Ectodermal cell (in vitro differentiated cells): ENCODE results near the gene USP49.
"Not testable (repeated sequence)": the region's sequence is repeated elsewhere in the genome, so short reads cannot be mapped to it uniquely, and the experiment has no call there.

ENCODE experiments used
- H3K27ac ChIP-seq: 2 replicates; pipeline ENCODE4 v1.7.0; 2013; ENCODE audit warnings: mild to moderate bottlenecking, low read depth, low read length; ENCODE audit not compliant: insufficient read depth, poor library complexity, severe bottlenecking
- H3K27me3 ChIP-seq: 2 replicates; pipeline ENCODE4 v1.7.0; 2013; ENCODE audit warnings: mild to moderate bottlenecking, low read length; ENCODE audit not compliant: insufficient read depth, control insufficient read depth, poor library complexity, severe bottlenecking
- H3K36me3 ChIP-seq: one replicate; pipeline ENCODE4 v1.7.0; 2013; ENCODE audit warnings: low read length; ENCODE audit not compliant: control insufficient read depth, insufficient read depth
- H3K4me1 ChIP-seq: one replicate; pipeline ENCODE4 v1.7.0; 2013; ENCODE audit warnings: low read length; ENCODE audit not compliant: control insufficient read depth, insufficient read depth
- H3K4me3 ChIP-seq: 2 replicates; pipeline ENCODE4 v1.7.0; 2013; ENCODE audit warnings: low read depth, low read length, control low read depth; ENCODE audit not compliant: insufficient read depth
- H3K9me3 ChIP-seq: 2 replicates; pipeline ENCODE4 v1.7.0; 2013; ENCODE audit warnings: mild to moderate bottlenecking, low read length, moderate library complexity; ENCODE audit not compliant: control insufficient read depth
- WGBS, 2 experiments: methylation state at CpG; one replicate each; pipeline ENCODE4 v1.1.7; 2013; ENCODE audit warnings: missing lambda C conversion rate in 2 of 2; 5-methylcytosine and 5-hydroxymethylcytosine counted together

USP49 gene

GRCh38 chr6:41815587-41815986 lies 79.6 kb downstream of the USP49 start:
- no peaks in the 10 kb centered on the region for H3K27me3 ChIP-seq
- no peaks in the 10 kb centered on the region for H3K9me3 ChIP-seq
- no peaks in the 10 kb centered on the region for H3K4me1 ChIP-seq
- no peak overlapping the region for H3K4me3 ChIP-seq
- H3K36me3 ChIP-seq: no peaks in the 10 kb centered on the region
- H3K27ac ChIP-seq: peak overlapping the region; percentile 8
- WGBS, 2 experiments: 57 to 77% methylated on average over 1 of the region's 1 CpG

GRCh38 chr6:41814629-41815028 lies 80.5 kb downstream of the USP49 start:
- no peaks in the 10 kb centered on the region for H3K4me1 ChIP-seq
- 94% methylated on average over 4 of the region's 4 CpGs for WGBS, 2 experiments
- no peak overlapping the region for H3K27ac ChIP-seq
- no peaks in the 10 kb centered on the region for H3K27me3 ChIP-seq
- no peaks in the 10 kb centered on the region for H3K36me3 ChIP-seq
- no peaks in the 10 kb centered on the region for H3K9me3 ChIP-seq
- no peak overlapping the region for H3K4me3 ChIP-seq

DNA sequence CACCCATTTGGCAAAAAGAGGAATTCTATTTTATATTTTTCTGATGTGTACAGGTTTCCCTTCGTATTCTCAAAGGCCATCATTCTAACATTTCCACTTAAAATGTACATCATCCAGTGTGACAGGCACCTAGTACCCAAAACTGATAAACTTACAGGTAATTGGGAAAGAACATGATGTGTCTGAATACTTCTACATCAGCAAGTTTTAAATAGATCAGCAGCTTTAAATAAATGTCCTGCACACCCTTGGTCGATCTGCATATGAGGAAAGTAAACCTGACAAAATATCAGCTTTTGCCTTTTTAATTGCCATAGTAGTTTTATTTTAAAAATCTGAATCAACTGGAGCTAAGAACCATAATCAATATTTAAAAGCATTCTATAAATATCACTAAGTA lies 81.2 kb downstream of the USP49 start:
- no peaks in the 10 kb centered on the region for H3K9me3 ChIP-seq
- no peak overlapping the region for H3K4me3 ChIP-seq
- no peaks in the 10 kb centered on the region for H3K36me3 ChIP-seq
- H3K27me3 ChIP-seq: no peaks in the 10 kb centered on the region
- WGBS, 2 experiments: 60 to 100% methylated on average over 1 to 2 of the region's 2 CpGs
- H3K27ac ChIP-seq: no peak overlapping the region
- H3K4me1 ChIP-seq: no peaks in the 10 kb centered on the region

GRCh38 chr6:41813469-41813868 lies 81.7 kb downstream of the USP49 start:
- H3K4me1 ChIP-seq: no peaks in the 10 kb centered on the region
- 94 to 96% methylated on average over 2 of the region's 2 CpGs for WGBS, 2 experiments
- H3K27me3 ChIP-seq: no peaks in the 10 kb centered on the region
- H3K4me3 ChIP-seq: no peak overlapping the region
- H3K27ac ChIP-seq: no peak overlapping the region
- H3K9me3 ChIP-seq: no peaks in the 10 kb centered on the region
- no peaks in the 10 kb centered on the region for H3K36me3 ChIP-seq

DNA sequence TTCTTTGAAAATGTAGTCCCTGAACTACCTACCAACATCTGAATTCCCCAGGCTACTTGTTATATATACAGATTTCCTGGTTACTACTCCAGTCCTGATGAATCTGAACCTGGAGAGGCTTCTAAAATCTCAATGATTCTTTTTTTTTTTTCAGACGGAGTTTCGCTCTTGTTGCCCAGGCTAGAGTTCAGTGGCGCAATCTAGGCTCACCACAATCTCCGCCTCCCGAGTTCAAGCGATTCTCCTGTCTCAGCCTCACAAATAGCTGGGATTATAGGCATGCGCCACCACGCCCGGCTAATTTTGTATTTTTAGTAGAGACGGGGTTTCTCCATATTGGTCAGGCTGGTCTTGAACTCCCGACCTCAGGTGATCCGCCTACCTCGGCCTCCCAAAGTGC lies 83.2 kb downstream of the USP49 start:
- not testable (repeated sequence) for H3K27me3 ChIP-seq, H3K9me3 ChIP-seq, H3K4me1 ChIP-seq, H3K36me3 ChIP-seq, H3K4me3 ChIP-seq, H3K27ac ChIP-seq
- 84 to 95% methylated on average over 13 of the region's 13 CpGs for WGBS, 2 experiments

DNA sequence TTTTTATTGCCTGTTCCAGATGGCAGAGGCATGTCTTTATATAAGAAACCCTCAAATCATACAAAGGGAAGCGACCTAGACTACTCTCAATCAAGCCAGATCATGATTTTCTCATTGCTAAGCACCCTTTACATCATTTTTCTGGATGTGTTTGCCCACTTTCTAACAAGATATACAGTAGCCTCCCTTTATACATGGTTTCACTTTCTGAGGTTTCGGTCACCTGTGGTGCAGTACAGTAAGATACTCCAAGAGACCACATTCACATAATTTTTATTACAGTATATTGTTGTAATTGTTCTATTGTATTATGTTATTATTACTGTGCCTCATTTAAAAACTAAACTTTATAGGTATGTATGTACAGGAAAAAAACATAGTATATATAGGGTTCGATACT lies 84.1 kb downstream of the USP49 start:
- H3K27me3 ChIP-seq: no peaks in the 10 kb centered on the region
- WGBS, 2 experiments: 94 to 97% methylated on average over 2 of the region's 3 CpGs
- no peaks in the 10 kb centered on the region for H3K4me1 ChIP-seq

GRCh38 chr6:41805830-41806774 lies 89.1 kb downstream of the USP49 start:
- no peak overlapping the region for H3K27ac ChIP-seq
- H3K4me3 ChIP-seq: no peak overlapping the region
- 96 to 97% methylated on average over 74 of the region's 74 CpGs for WGBS, 2 experiments
- H3K36me3 ChIP-seq: peaks cover 8% of the 10 kb centered on the region
- no peaks in the 10 kb centered on the region for H3K9me3 ChIP-seq
- no peaks in the 10 kb centered on the region for H3K4me1 ChIP-seq
- no peaks in the 10 kb centered on the region for H3K27me3 ChIP-seq

More for the DNA sequence above, 84.1 kb downstream of the USP49 start:
- Histone ChIP-seq H3K4me3 (no peak overlapping the region), H3K27ac (no peak overlapping the region), H3K9me3 (no peaks in the 10 kb centered on the region), H3K36me3 (no peaks in the 10 kb centered on the region)

- no peak overlapping the region for H3K4me3 ChIP-seq
- no peaks in the 10 kb centered on the region for H3K9me3 ChIP-seq
- peaks cover 18% of the 10 kb centered on the region for H3K36me3 ChIP-seq
- H3K27me3 ChIP-seq: no peaks in the 10 kb centered on the region
- WGBS, 2 experiments: 82 to 100% methylated on average over 2 of the region's 2 CpGs
- H3K27ac ChIP-seq: no peak overlapping the region
- H3K4me1 ChIP-seq: no peaks in the 10 kb centered on the region
Observed at GRCh38 chr6:41801380-41801779, 93.8 kb downstream of the USP49 start.

GRCh38 chr6:41799559-41799911 lies 95.6 kb downstream of the USP49 start:
- peaks cover 13% of the 10 kb centered on the region for H3K36me3 ChIP-seq
- H3K9me3 ChIP-seq: no peaks in the 10 kb centered on the region
- H3K27me3 ChIP-seq: no peaks in the 10 kb centered on the region
- H3K4me3 ChIP-seq: no peak overlapping the region
- H3K4me1 ChIP-seq: no peaks in the 10 kb centered on the region
- 86 to 91% methylated on average over 2 of the region's 2 CpGs for WGBS, 2 experiments
- H3K27ac ChIP-seq: no peak overlapping the region

GRCh38 chr6:41798901-41799558 lies 96.1 kb downstream of the USP49 start:
- no peak overlapping the region for H3K4me3 ChIP-seq
- 92 to 97% methylated on average over 6 to 7 of the region's 7 CpGs for WGBS, 2 experiments
- H3K4me1 ChIP-seq: no peaks in the 10 kb centered on the region
- H3K27me3 ChIP-seq: no peaks in the 10 kb centered on the region
- H3K27ac ChIP-seq: no peak overlapping the region
- peaks cover 13% of the 10 kb centered on the region for H3K36me3 ChIP-seq
- H3K9me3 ChIP-seq: no peaks in the 10 kb centered on the region
